Measurements from ENCODE around the gene PDXK.

DNA sequence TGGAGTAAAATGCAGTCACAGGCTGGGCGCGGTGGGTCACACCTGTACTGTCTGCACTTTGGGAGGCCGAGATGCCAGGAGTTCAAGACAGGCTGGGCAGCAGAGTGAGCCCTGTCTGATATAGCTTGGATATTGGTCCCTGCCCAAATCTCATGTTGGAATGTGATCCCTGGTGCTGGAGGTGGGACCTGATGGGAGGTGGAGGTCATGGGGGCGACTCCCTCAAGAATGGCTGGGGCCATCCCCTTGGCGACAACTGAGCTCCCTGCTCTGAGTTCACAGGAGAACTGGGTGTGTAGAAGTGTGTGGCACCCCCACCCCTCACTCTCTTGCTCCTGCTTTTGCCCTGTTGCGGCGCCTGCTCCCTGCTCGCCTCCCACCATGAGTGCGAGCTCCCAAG is 11.5 kb upstream of the PDXK start:
- TF ChIP-seq EZH2 (IDR thresholded peaks at IDR 0.05; ENCODE audit: insufficient read depth, poor library complexity, severe bottlenecking) (no peak), EZH2phosphoT487 (IDR thresholded peaks at IDR 0.05; ENCODE audit: insufficient read depth, low read depth) (no peak)

Data from GM23248 (cell line).